Lower leg skin (tissue), 4 donors: ENCODE results near the gene BEX5. TPM values are rescaled to one million over a fixed set of nuclear protein-coding genes. Genes with fewer than 3 reads are reported as not detected.

Experiments
- DNase-seq, 2 donors: peaks; one replicate each; pipeline ENCODE4 v3.0.0-alpha.2; 2019; ENCODE audit warnings: low spot score in 2 of 2
- H3K4me3 ChIP-seq: fragments of 200-600 bp; sonication (generic); 2 replicates; pipeline ENCODE4 v1.5.1; 2017; ENCODE audit warnings: mild to moderate bottlenecking, low read depth; ENCODE audit not compliant: poor library complexity, severe bottlenecking
- CTCF ChIP-seq, 3 donors: fragments of 450-650 bp; IDR thresholded peaks; one replicate each; pipeline ENCODE4 v1.5.1; 2016; ENCODE audit warnings: antibody characterized with exemption in 3 of 3, mild to moderate bottlenecking in 3 of 3, moderate library complexity in 2 of 3
- POLR2A ChIP-seq, 2 donors: fragments of 450-650 bp; IDR thresholded peaks; one replicate each; pipeline ENCODE4 v1.6.1; 2016 to 2017; ENCODE audit warnings: antibody characterized with exemption in 2 of 2, mild to moderate bottlenecking in 1 of 2, moderate library complexity in 1 of 2
- WGBS, 2 donors: methylation state at CpG; one replicate each; pipeline ENCODE4 v1.1.5; 2018; 5-methylcytosine and 5-hydroxymethylcytosine counted together
- intact Hi-C: fragments of 100-400 bp; cut with DNase I; formaldehyde crosslinking; loops from one replicate; pipeline ENCODE4 v1.15.0; 2023; ENCODE audit warnings: low total_unique reads
- total RNA-seq, 4 donors: library from RNA; depleted of rRNA; stranded (reverse); fragments of >200 nt; gene quantifications; one replicate each; pipeline ENCODE4 v1.1.0, GENCODE V29; 2016

The BEX5 gene
- total RNA-seq, 4 donors from 2014 or later, result 1.3 to 6.4 (median 3.0) TPM

- no peak overlapping the region for H3K4me3 ChIP-seq
- intact Hi-C loops, result no loop called here
- DNase-seq, result no peak
- no peak for TF ChIP-seq CTCF (IDR thresholded peaks at IDR 0.05)
- TF ChIP-seq POLR2A (IDR thresholded peaks at IDR 0.05), result no peak
- WGBS, 2 donors, result 67 to 70% methylated on average over 4 of the region's 4 CpGs
Observed at GRCh38 chrX:102113367-102113766, 42.4 kb downstream of the BEX5 start.

Other genes with a start within 250 kb of the BEX5 start
- gene ZMAT1, start 223.9 kb downstream of the BEX5 start, total RNA-seq, result 1 to 10 TPM; 2.2 to 2.8 (median 2.6) TPM
- gene TCEAL2, start 30.3 kb downstream of the BEX5 start, total RNA-seq, result 1 to 10 TPM in 2 of 4 donors, under 1 TPM in 2; 0.32 to 1.6 (median 0.84) TPM
- not detected for gene TCEAL6, start 13.5 kb downstream of the BEX5 start, total RNA-seq
- not detected for gene TCP11X1, start 59.3 kb upstream of the BEX5 start, total RNA-seq
- gene NXF2, start 91.2 kb upstream of the BEX5 start, total RNA-seq, result not detected